ENCODE results near the gene FDX2. TPM values are rescaled to one million over a fixed set of nuclear protein-coding genes. Genes with fewer than 3 reads are reported as not detected.

FDX2 gene
- total and polyA plus RNA-seq, 2 of the 8 experiments (the other 6 are each of a cell fraction or from before 2014, with no cell fraction given): 27.0 to 64.4 TPM

GRCh38 chr19:10356431-10356830 is 40.6 kb upstream of the FDX2 start:
- Histone ChIP-seq H3K4ac (replicated peaks; ENCODE audit: insufficient read length, low read depth, low read length) (no peak overlapping the region), H3K79me2 (ENCODE audit: control insufficient read depth in 1 of 2, insufficient read depth in 2 of 2, low read length in 2 of 2) (no peaks in the 10 kb centered on the region), H2BK12ac (ENCODE audit: low read depth, low read length) (no peak overlapping the region), H3K4me2 (ENCODE audit: insufficient read depth in 1 of 2, low read depth in 2 of 2, low read length in 2 of 2) (no peak overlapping the region), H3K27me3 (replicated peaks in 1 of 4; ENCODE audit: control insufficient read depth in 3 of 4, extremely low read depth in 1 of 4, insufficient read depth in 3 of 4, low read length in 3 of 4) (no peaks in the 10 kb centered on the region), H3K79me1 (ENCODE audit: low read depth, low read length) (no peaks in the 10 kb centered on the region), H4K20me1 (replicated peaks in 1 of 2; ENCODE audit: control insufficient read depth in 1 of 2, insufficient read depth in 2 of 2, low read length in 2 of 2) (peaks cover 0 to 1% of the 10 kb centered on the region in 2 experiments), H3K18ac (ENCODE audit: extremely low read depth, low read length) (no peak overlapping the region), H3K23me2 (ENCODE audit: low read depth, low read length) (peaks cover 18% of the 10 kb centered on the region), H3K27ac (ENCODE audit: low read depth, low read length) (no peak overlapping the region), H3K14ac (ENCODE audit: insufficient read length) (no peak overlapping the region), H3K4me1 (replicated peaks in 1 of 4; ENCODE audit: control insufficient read depth in 3 of 4, insufficient read depth in 4 of 4, low read length in 3 of 4) (peaks cover 0 to 11% (median 8%) of the 10 kb centered on the region in 4 experiments; a peak in 5 of 7 replicates), H2BK15ac (ENCODE audit: low read length) (no peak overlapping the region), H4K5ac (ENCODE audit: insufficient read length, low read depth, low read length) (no peak overlapping the region), H2BK5ac (ENCODE audit: low read depth, low read length) (no peak overlapping the region), H2AK5ac (ENCODE audit: low read depth, low read length) (no peak overlapping the region), H3K56ac (replicated peaks; ENCODE audit: insufficient read length, low read depth, low read length) (no peak overlapping the region), H2BK20ac (ENCODE audit: low read length) (no peak overlapping the region), H3K9me3 (ENCODE audit: insufficient read depth in 2 of 2, low read depth in 1 of 2, low read length in 1 of 2) (no peaks in the 10 kb centered on the region), H3K36me3 (ENCODE audit: control insufficient read depth in 2 of 4, insufficient read depth in 4 of 4, low read length in 3 of 4) (peaks cover 0 to 6% (median 0%) of the 10 kb centered on the region in 4 experiments; a peak in 2 of 8 replicates), H3K4me3 (ENCODE audit: extremely low read depth in 1 of 4, insufficient read depth in 2 of 4, low read depth in 3 of 4, low read length in 4 of 4) (no peak overlapping the region), H2AFZ (ENCODE audit: low read length) (no peak overlapping the region), H4K8ac (ENCODE audit: extremely low read depth, insufficient read depth, low read length) (no peak overlapping the region), H3K23ac (ENCODE audit: insufficient read length) (no peak overlapping the region), H4K91ac (replicated peaks; ENCODE audit: insufficient read length, low read length) (no peak overlapping the region), H3K9ac (replicated peaks in 1 of 4; ENCODE audit: extremely low read depth in 1 of 4, low read depth in 3 of 4, low read length in 3 of 4) (no peak overlapping the region), H2BK120ac (replicated peaks; ENCODE audit: low read depth, low read length) (no peak overlapping the region)
- ChIA-PET POLR2A (ENCODE audit: partially characterized antibody) (interaction anchor here (0.9 kb wide), 1 partner anchor 12 kb away, joined by 3 read pairs; no protein-coding TSS in a partner anchor), CTCF (ENCODE audit: partially characterized antibody) (interaction anchor here (0.8 to 1.6 kb wide), 4 partner anchors 32 to 356 kb away, joined by 3 to 5 read pairs (median 4); no protein-coding TSS in a partner anchor)
- no peak for TF ChIP-seq SAP30 (IDR thresholded peaks at IDR 0.05; ENCODE audit: insufficient read depth, insufficient replicate concordance, low read length)
- TF ChIP-seq CHD1 (IDR thresholded peaks at IDR 0.05; ENCODE audit: low read depth, low read length): no peak
- no peak for TF ChIP-seq USF2 (IDR thresholded peaks at IDR 0.05; ENCODE audit: low read length)
- no peak for TF ChIP-seq CEBPB (IDR thresholded peaks at IDR 0.05; ENCODE audit: low read depth, low read length)
- TF ChIP-seq CHD2 (IDR thresholded peaks at IDR 0.05; ENCODE audit: low read length): no peak
- TF ChIP-seq SRF (IDR thresholded peaks at IDR 0.05; ENCODE audit: low read depth, low read length): no peak
- no peak for TF ChIP-seq SP2 (IDR thresholded peaks at IDR 0.05; ENCODE audit: low read length)
- TF ChIP-seq HDAC6 (IDR thresholded peaks at IDR 0.05; ENCODE audit: low read depth, low read length): no peak
- DNase-seq (ENCODE audit: low read depth in 1 of 2, low spot score in 2 of 2) (no peak), FAIRE-seq (no peak)
- WGBS, 2 experiments (ENCODE audit: extremely low coverage in 1 of 2, insufficient coverage in 1 of 2, insufficient read length in 1 of 2, insufficient replicate concordance in 2 of 2, low coverage in 1 of 2, low lambda C conversion rate in 2 of 2, missing lambda C conversion rate in 1 of 2): 97% methylated on average over 12 of the region's 12 CpGs; no CpG with 5 or more reads in 1 of the 2 experiments
